ENCODE measurements around the gene CACNA1C. TPM values are rescaled to one million over a fixed set of nuclear protein-coding genes. Genes with fewer than 3 reads are reported as not detected.

CACNA1C gene
- total RNA-seq, 1 donor from 2014 or later, result 15.6 TPM

DNA sequence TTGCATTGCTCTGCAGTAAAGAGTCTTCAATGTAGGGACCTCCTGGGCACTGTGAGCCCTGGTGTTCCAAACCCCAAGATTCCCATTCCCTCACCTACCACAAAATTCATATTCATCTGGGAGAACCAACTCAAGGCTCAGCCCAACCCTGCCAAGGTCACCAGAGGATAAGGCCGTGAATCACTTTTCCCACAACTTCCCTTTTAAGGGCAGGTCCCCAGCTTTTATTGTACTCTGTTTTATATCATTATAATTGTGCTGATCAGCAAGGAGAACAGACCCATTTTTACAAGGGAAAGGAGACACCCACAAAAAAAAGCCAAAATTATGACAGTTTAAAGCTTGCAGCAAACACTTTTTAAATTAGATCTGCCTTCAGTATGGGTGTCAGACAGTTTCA is 379.0 kb downstream of the CACNA1C start:
- TF ChIP-seq, protein P1, sequence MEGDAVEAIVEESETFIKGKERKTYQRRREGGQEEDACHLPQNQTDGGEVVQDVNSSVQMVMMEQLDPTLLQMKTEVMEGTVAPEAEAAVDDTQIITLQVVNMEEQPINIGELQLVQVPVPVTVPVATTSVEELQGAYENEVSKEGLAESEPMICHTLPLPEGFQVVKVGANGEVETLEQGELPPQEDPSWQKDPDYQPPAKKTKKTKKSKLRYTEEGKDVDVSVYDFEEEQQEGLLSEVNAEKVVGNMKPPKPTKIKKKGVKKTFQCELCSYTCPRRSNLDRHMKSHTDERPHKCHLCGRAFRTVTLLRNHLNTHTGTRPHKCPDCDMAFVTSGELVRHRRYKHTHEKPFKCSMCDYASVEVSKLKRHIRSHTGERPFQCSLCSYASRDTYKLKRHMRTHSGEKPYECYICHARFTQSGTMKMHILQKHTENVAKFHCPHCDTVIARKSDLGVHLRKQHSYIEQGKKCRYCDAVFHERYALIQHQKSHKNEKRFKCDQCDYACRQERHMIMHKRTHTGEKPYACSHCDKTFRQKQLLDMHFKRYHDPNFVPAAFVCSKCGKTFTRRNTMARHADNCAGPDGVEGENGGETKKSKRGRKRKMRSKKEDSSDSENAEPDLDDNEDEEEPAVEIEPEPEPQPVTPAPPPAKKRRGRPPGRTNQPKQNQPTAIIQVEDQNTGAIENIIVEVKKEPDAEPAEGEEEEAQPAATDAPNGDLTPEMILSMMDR (IDR thresholded peaks at IDR 0.05), result no peak
- no peaks in the 10 kb centered on the region for H3K36me3 ChIP-seq
- no peak overlapping the region for H3K4me3 ChIP-seq
- no peak for DNase-seq
- H3K27ac ChIP-seq, result no peak overlapping the region
- no peaks in the 10 kb centered on the region for H3K9me3 ChIP-seq
- no peaks in the 10 kb centered on the region for H3K4me1 ChIP-seq
- no peak for ATAC-seq
- no peaks in the 10 kb centered on the region for H3K27me3 ChIP-seq
- intact Hi-C loops (cut with DNase I), result no loop called here

DNA sequence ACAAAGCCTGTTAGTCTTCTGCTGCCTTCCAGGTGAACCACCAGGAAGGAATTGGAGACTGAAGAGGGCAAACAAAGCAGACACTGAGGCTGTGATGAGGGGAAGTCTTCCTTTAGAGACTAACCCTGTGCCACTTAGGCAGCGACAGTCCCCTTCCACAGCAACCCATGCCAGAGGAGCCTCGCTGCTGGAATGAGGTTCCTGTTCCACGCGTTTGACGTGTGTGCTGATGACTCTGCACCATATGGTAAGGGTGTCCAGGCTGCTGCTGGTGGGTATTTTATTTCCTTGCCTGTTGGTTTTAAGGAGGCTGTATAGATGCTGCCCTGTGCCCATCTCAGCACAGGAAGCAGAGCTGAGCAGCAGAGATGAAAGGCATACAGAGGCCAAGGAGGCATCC is 380.1 kb downstream of the CACNA1C start:
- H3K27me3 ChIP-seq, result no peaks in the 10 kb centered on the region
- no peaks in the 10 kb centered on the region for H3K4me1 ChIP-seq
- DNase-seq (no peak), ATAC-seq (no peak)
- no peaks in the 10 kb centered on the region for H3K9me3 ChIP-seq
- intact Hi-C loops (cut with DNase I), result no loop called here
- H3K36me3 ChIP-seq, result no peaks in the 10 kb centered on the region
- TF ChIP-seq, protein P1 (IDR thresholded peaks at IDR 0.05), result no peak
- H3K4me3 ChIP-seq, result no peak overlapping the region
- H3K27ac ChIP-seq, result no peak overlapping the region

DNA sequence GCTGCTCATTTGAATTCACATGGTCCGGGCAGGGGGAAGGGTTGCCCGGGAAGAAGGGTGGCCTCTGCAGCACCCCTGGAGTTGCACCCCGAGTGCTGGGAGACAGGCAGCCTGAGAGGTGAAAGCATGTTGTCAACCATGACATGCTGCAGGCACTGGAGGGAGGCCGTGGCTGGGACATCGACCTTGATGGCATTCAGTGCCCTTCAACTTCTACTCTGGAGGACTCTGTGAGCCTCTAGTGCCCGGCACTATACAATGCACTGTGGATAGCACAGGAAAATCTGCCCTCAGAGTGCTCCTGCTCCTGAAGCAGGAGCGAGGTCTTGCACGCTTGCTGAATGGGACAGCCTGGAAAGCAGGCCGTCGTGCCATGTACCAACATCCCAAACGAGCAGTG is 382.7 kb downstream of the CACNA1C start:
- intact Hi-C loops (cut with DNase I), result no loop called here
- Histone ChIP-seq H3K27me3 (no peaks in the 10 kb centered on the region), H3K9me3 (no peaks in the 10 kb centered on the region), H3K36me3 (no peaks in the 10 kb centered on the region), H3K4me3 (no peak overlapping the region), H3K27ac (no peak overlapping the region), H3K4me1 (no peaks in the 10 kb centered on the region)
- ATAC-seq (no peak), DNase-seq (no peak)
- TF ChIP-seq, protein P1 (IDR thresholded peaks at IDR 0.05), result no peak

DNA sequence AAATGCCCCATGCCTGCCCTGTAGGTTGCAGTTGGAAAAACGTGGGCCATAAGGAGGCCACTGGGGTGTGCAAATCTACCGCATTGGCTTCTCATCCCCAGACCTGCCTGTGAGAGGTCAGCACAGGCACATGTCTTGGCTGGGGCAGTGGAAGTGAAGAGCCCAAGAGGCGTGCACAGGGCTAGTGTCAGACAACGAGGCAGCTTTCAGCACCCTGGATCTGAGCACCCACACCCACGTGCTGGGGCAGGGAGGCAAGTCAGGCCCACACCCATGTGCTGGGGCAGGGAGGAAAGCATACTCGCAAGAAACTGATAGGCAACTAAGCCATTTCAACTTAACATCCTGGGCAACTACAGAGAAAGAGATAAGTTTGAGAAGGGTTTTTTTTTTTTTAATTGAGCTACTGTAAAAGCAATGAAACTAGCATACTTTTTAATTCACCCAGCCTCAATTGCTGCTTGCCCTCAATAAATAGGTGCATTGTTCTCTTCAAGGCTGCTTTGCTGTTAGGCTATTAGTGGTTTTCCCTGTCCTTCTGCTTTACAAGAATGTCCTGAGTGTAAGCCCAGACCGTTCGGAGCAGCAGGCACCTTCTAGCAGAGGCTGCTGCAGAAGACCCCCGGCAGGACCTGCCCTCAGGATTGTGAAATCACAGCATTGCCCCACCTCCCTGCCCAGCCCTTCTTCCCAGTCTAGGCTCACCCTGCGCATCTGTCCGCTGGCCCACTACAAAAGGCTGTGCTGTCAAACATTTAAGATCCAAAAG is 386.7 kb downstream of the CACNA1C start:
- H3K4me1 ChIP-seq, result no peaks in the 10 kb centered on the region
- no peak overlapping the region for H3K4me3 ChIP-seq
- TF ChIP-seq, protein P1 (IDR thresholded peaks at IDR 0.05), result no peak
- H3K9me3 ChIP-seq, result no peaks in the 10 kb centered on the region
- H3K36me3 ChIP-seq, result no peaks in the 10 kb centered on the region
- no peak overlapping the region for H3K27ac ChIP-seq
- no peaks in the 10 kb centered on the region for H3K27me3 ChIP-seq
- DNase-seq, result no peak
- intact Hi-C loops (cut with DNase I), result no loop called here
- no peak for ATAC-seq

DNA sequence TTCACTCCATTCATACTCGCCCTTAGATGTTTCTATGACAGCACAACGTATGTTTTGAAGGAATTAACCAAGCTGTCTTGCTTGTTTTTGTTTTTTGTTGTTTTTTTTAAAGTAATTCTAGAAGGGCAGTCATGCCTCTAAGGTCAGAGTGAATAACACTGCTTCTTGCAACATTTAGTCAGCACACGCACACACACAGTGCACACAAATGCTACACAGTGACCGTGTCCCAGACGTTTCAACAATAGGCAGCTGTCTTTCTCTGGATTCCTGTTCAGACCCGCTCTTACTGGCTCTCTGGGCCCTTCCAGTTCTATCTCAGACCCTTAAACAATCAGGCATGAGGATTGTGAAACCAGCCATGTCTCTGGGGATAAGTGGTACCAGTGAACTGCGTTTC is 391.0 kb downstream of the CACNA1C start:
- no peaks in the 10 kb centered on the region for H3K4me1 ChIP-seq
- H3K4me3 ChIP-seq, result no peak overlapping the region
- TF ChIP-seq, protein P1 (IDR thresholded peaks at IDR 0.05), result no peak
- intact Hi-C loops (cut with DNase I), result no loop called here
- ATAC-seq (no peak), DNase-seq (no peak)
- no peaks in the 10 kb centered on the region for H3K9me3 ChIP-seq
- no peaks in the 10 kb centered on the region for H3K27me3 ChIP-seq
- no peak overlapping the region for H3K27ac ChIP-seq
- H3K36me3 ChIP-seq, result no peaks in the 10 kb centered on the region

Data from upper lobe of right lung (tissue), 1 donor.